Pons (tissue), 1 donor: ENCODE data around the gene SSX3.
"Not testable (repeated sequence)": the region's sequence is repeated elsewhere in the genome, so short reads cannot be mapped to it uniquely, and the experiment has no call there.

Experiments
- DNase-seq: peaks from one replicate; pipeline ENCODE4 v3.0.0-alpha.2; 2016; ENCODE audit warnings: low spot score

SSX3 gene

GRCh38 chrX:48356315-48357094 is at the start of gene SSX3:
SSX3 (minus strand) TSS chrX:48356703; CDS start chrX:48355249, 1,454 bp downstream.
- DNase-seq, result not testable (repeated sequence)

- not testable (repeated sequence) for DNase-seq
Observed at GRCh38 chrX:48397825-48398224, 41.3 kb upstream of the SSX3 start.

- DNase-seq, result not testable (repeated sequence)
Observed at GRCh38 chrX:48396931-48397330, 40.4 kb upstream of the SSX3 start.

GRCh38 chrX:48383239-48383638 is 26.7 kb upstream of the SSX3 start, which contains the start of gene SSX4:
SSX4 (plus strand) TSS chrX:48383539; CDS start chrX:48384054, 515 bp downstream.
- not testable (repeated sequence) for DNase-seq

- not testable (repeated sequence) for DNase-seq
Observed at GRCh38 chrX:48370408-48370807, 13.9 kb upstream of the SSX3 start.

- DNase-seq, result not testable (repeated sequence)
Observed at GRCh38 chrX:48367717-48368408, 11.4 kb upstream of the SSX3 start.

GRCh38 chrX:48359281-48359680 is 2.8 kb upstream of the SSX3 start:
- DNase-seq, result not testable (repeated sequence)

- DNase-seq, result no peak
Observed at GRCh38 chrX:48357681-48358080, 1.2 kb upstream of the SSX3 start.

GRCh38 chrX:48346059-48346458 is 10.4 kb downstream of the SSX3 start:
- DNase-seq, result not testable (repeated sequence)

- not testable (repeated sequence) for DNase-seq
Observed at GRCh38 chrX:48313996-48314395, 42.5 kb downstream of the SSX3 start.

- DNase-seq, result no peak
Observed at GRCh38 chrX:48306175-48306574, 50.3 kb downstream of the SSX3 start.
